CD14-positive monocyte (primary cell): ENCODE data around the gene TMEFF1. TPM values are rescaled to one million over a fixed set of nuclear protein-coding genes. Genes with fewer than 3 reads are reported as not detected.

Experiments
- DNase-seq, 3 donors: peaks; one replicate each; pipeline ENCODE4 v3.0.0-alpha.2; 2011 to 2022
- H2AFZ ChIP-seq: 2 replicates; pipeline ENCODE4 v1.6.0; 2012; ENCODE audit warnings: mild to moderate bottlenecking, low read depth, low read length, inconsistent platforms; ENCODE audit not compliant: insufficient read depth, poor library complexity, severe bottlenecking
- H3K27ac ChIP-seq, 2 donors: 1 replicate in 1 of 2; 2 replicates in 1 of 2; pipeline ENCODE4 v1.5.1; 2012 to 2013; ENCODE audit warnings: low read length in 2 of 2, control low read depth in 1 of 2, inconsistent platforms in 1 of 2, low read depth in 1 of 2, mild to moderate bottlenecking in 1 of 2
- H3K27me3 ChIP-seq, 2 donors: one replicate each; pipeline versions ENCODE4 v1.6.0 to v1.6.1; 2011 to 2013; ENCODE audit warnings: low read length in 2 of 2; ENCODE audit not compliant: control insufficient read depth in 2 of 2, insufficient read depth in 2 of 2
- H3K36me3 ChIP-seq, 2 donors: replicated peaks in 1 of 2; 1 replicate in 1 of 2; 2 replicates in 1 of 2; pipeline versions ENCODE4 v1.5.1 to v1.6.1; 2012 to 2013; ENCODE audit warnings: low read length in 2 of 2, control low read depth in 1 of 2, inconsistent platforms in 1 of 2, mild to moderate bottlenecking in 1 of 2; ENCODE audit not compliant: insufficient read depth in 2 of 2, control insufficient read depth in 1 of 2
- H3K4me1 ChIP-seq, 2 donors: 1 replicate in 1 of 2; 2 replicates in 1 of 2; pipeline versions ENCODE4 v1.5.1 to v1.6.1; 2012 to 2013; ENCODE audit warnings: low read length in 2 of 2, control low read depth in 1 of 2, inconsistent platforms in 1 of 2, mild to moderate bottlenecking in 1 of 2, moderate library complexity in 1 of 2; ENCODE audit not compliant: insufficient read depth in 2 of 2, control insufficient read depth in 1 of 2
- H3K4me2 ChIP-seq: replicated peaks from 2 replicates; pipeline ENCODE3; 2012; ENCODE audit warnings: low read length, moderate library complexity, mild to moderate bottlenecking; ENCODE audit not compliant: poor library complexity, severe bottlenecking; ENCODE audit errors: extremely low read depth
- H3K4me3 ChIP-seq, 3 experiments: fragments of 200-600 bp in 1 of 3; sonication (generic) in 1 of 3; replicated peaks in 1 of 3; 1 replicate in 2 of 3; 2 replicates in 1 of 3; pipeline ENCODE4 v1.5.1; 2011 to 2013; ENCODE audit warnings: low read length in 3 of 3, mild to moderate bottlenecking in 3 of 3, control low read depth in 2 of 3, low read depth in 2 of 3, inconsistent platforms in 1 of 3, moderate library complexity in 1 of 3
- H3K79me2 ChIP-seq: 2 replicates; pipeline ENCODE4 v1.6.0; 2012; ENCODE audit warnings: mild to moderate bottlenecking, control low read depth, inconsistent platforms, low read length, moderate library complexity; ENCODE audit not compliant: insufficient read depth
- H3K9ac ChIP-seq: 2 replicates; pipeline ENCODE4 v1.6.0; 2017; ENCODE audit warnings: low read length, mild to moderate bottlenecking; ENCODE audit not compliant: insufficient read depth, poor library complexity, severe bottlenecking
- H3K9me3 ChIP-seq, 2 donors: replicated peaks in 1 of 2; 1 replicate in 1 of 2; 2 replicates in 1 of 2; pipeline versions ENCODE4 v1.5.1 to v1.6.1; 2012 to 2013; ENCODE audit warnings: low read length in 2 of 2, control low read depth in 1 of 2; ENCODE audit not compliant: control insufficient read depth in 1 of 2, insufficient read depth in 1 of 2
- H4K20me1 ChIP-seq: 2 replicates; pipeline ENCODE4 v1.6.0; 2012; ENCODE audit warnings: mild to moderate bottlenecking, low read length, control low read depth, moderate library complexity; ENCODE audit not compliant: insufficient read depth
- H3K27ac Mint-ChIP-seq, 7 donors: one replicate each; pipeline ENCODE4 v1.8.0; 2020; ENCODE audit warnings: mild to moderate bottlenecking in 7 of 7, mixed read lengths in 7 of 7, moderate library complexity in 6 of 7, inconsistent platforms in 2 of 7
- H3K27me3 Mint-ChIP-seq, 3 donors: one replicate each; pipeline ENCODE4 v1.8.0; 2021 to 2022; ENCODE audit warnings: low read depth in 3 of 3, mild to moderate bottlenecking in 3 of 3, mixed read lengths in 3 of 3, moderate library complexity in 3 of 3, inconsistent platforms in 1 of 3
- H3K36me3 Mint-ChIP-seq, 2 donors: one replicate each; pipeline ENCODE4 v1.8.0; 2020; ENCODE audit warnings: mixed read lengths in 2 of 2, inconsistent platforms in 1 of 2, mild to moderate bottlenecking in 1 of 2
- H3K4me1 Mint-ChIP-seq: one replicate; pipeline ENCODE4 v1.8.0; 2020; ENCODE audit warnings: mild to moderate bottlenecking, mixed read lengths
- H3K4me3 Mint-ChIP-seq, 2 donors: one replicate each; pipeline ENCODE4 v1.8.0; 2020; ENCODE audit warnings: mild to moderate bottlenecking in 2 of 2, mixed read lengths in 2 of 2, moderate library complexity in 1 of 2
- H3K9me3 Mint-ChIP-seq, 7 donors: one replicate each; pipeline ENCODE4 v1.8.0; 2020 to 2022; ENCODE audit warnings: mixed read lengths in 7 of 7, mild to moderate bottlenecking in 6 of 7, moderate library complexity in 6 of 7, inconsistent platforms in 2 of 7
- CTCF ChIP-seq: fragments of 200-600 bp; IDR thresholded peaks from one replicate; pipeline ENCODE4 v1.8.0; 2022; ENCODE audit warnings: antibody characterized with exemption, mild to moderate bottlenecking
- WGBS: methylation state at CpG from one replicate; pipeline ENCODE4 v1.1.5; 2013; ENCODE audit warnings: missing lambda C conversion rate; ENCODE audit not compliant: insufficient coverage; 5-methylcytosine and 5-hydroxymethylcytosine counted together
- intact Hi-C, 2 donors: fragments of 100-400 bp; cut with micrococcal nuclease; formaldehyde crosslinking; loops; one replicate each; pipeline versions ENCODE4 v1.15.0 to v1.15.1; 2023
- polyA plus RNA-seq, 3 donors: library from polyadenylated mRNA; depleted of rRNA in 1 of 3; unstranded in 2 of 3; stranded (reverse) in 1 of 3; fragments of 300-500 nt in 2 of 3; fragments of >200 nt in 1 of 3; fragmentation: Illumina TruSeq in 2 of 3; gene quantifications; 1 replicate in 2 of 3; 2 replicates in 1 of 3; pipeline ENCODE4 v1.2.3, GENCODE V29; 2012 to 2021

TMEFF1 gene
- polyA plus RNA-seq, 3 donors: not detected

- Mint-ChIP-seq H3K27me3 (peaks cover 13 to 24% (median 19%) of the 10 kb centered on the region in 3 donors), H3K4me3 (no peak overlapping the region), H3K27ac (no peak overlapping the region), H3K4me1 (no peaks in the 10 kb centered on the region), H3K36me3 (no peaks in the 10 kb centered on the region), H3K9me3 (no peaks in the 10 kb centered on the region)
- Histone ChIP-seq H3K4me1 (no peaks in the 10 kb centered on the region), H3K27me3 (peaks cover 7 to 19% of the 10 kb centered on the region in 2 donors), H4K20me1 (no peaks in the 10 kb centered on the region), H3K9ac (no peak overlapping the region), H3K9me3 (no peaks in the 10 kb centered on the region), H3K79me2 (no peaks in the 10 kb centered on the region), H3K4me3 (no peak overlapping the region), H2AFZ (no peak overlapping the region), H3K4me2 (no peak overlapping the region), H3K27ac (no peak overlapping the region), H3K36me3 (no peaks in the 10 kb centered on the region)
- TF ChIP-seq CTCF: no peak
- intact Hi-C loops: no loop called here
- no CpG with 5 or more reads among the region's 1 CpG for WGBS
- DNase-seq: no peak
Measured at GRCh38 chr9:100466829-100467221, 6.1 kb upstream of the TMEFF1 start.

- no peaks in the 10 kb centered on the region for H3K9me3 ChIP-seq
- Mint-ChIP-seq H3K4me1 (peaks cover 4% of the 10 kb centered on the region), H3K27me3 (peaks cover 18 to 32% (median 27%) of the 10 kb centered on the region in 3 donors), H3K36me3 (no peaks in the 10 kb centered on the region), H3K4me3 (no peak overlapping the region), H3K27ac (no peak overlapping the region), H3K9me3 (no peaks in the 10 kb centered on the region)
- H3K27me3 ChIP-seq: peaks cover 15 to 29% of the 10 kb centered on the region in 2 donors
- H3K9ac ChIP-seq: no peak overlapping the region
- H3K79me2 ChIP-seq: no peaks in the 10 kb centered on the region
- no peak overlapping the region for H2AFZ ChIP-seq
- intact Hi-C loops: no loop called here
- H3K4me2 ChIP-seq: no peak overlapping the region
- H4K20me1 ChIP-seq: no peaks in the 10 kb centered on the region
- H3K4me3 ChIP-seq: no peak overlapping the region
- DNase-seq: no peak
- WGBS: 90% methylated on average over 4 of the region's 6 CpGs
- peaks cover 3 to 6% of the 10 kb centered on the region in 2 donors for H3K4me1 ChIP-seq
- TF ChIP-seq CTCF: no peak
- no peak overlapping the region for H3K27ac ChIP-seq
- H3K36me3 ChIP-seq: no peaks in the 10 kb centered on the region
Measured at GRCh38 chr9:100468041-100468440, 4.9 kb upstream of the TMEFF1 start.
